IgD-negative memory B cell (primary cell): Measurements from ENCODE around the gene ITGAL. TPM values are rescaled to one million over a fixed set of nuclear protein-coding genes. Genes with fewer than 3 reads are reported as not detected.
"Not testable (repeated sequence)": the region's sequence is repeated elsewhere in the genome, so short reads cannot be mapped to it uniquely, and the experiment has no call there.

Experiments used
- H3K27ac Mint-ChIP-seq, 3 donors: one replicate each; pipeline ENCODE4 v1.8.0; 2020 to 2022; ENCODE audit warnings: mild to moderate bottlenecking in 3 of 3, mixed read lengths in 3 of 3, moderate library complexity in 1 of 3
- H3K27me3 Mint-ChIP-seq: one replicate; pipeline ENCODE4 v1.8.0; 2021; ENCODE audit warnings: mixed read lengths
- H3K36me3 Mint-ChIP-seq: one replicate; pipeline ENCODE4 v1.8.0; 2020; ENCODE audit warnings: mild to moderate bottlenecking, mixed read lengths
- H3K4me1 Mint-ChIP-seq, 3 donors: one replicate each; pipeline ENCODE4 v1.8.0; 2020 to 2022; ENCODE audit warnings: mixed read lengths in 3 of 3, mild to moderate bottlenecking in 1 of 3
- H3K4me3 Mint-ChIP-seq, 4 donors: one replicate each; pipeline ENCODE4 v1.8.0; 2020 to 2022; ENCODE audit warnings: mild to moderate bottlenecking in 4 of 4, mixed read lengths in 4 of 4, moderate library complexity in 3 of 4
- H3K9me3 Mint-ChIP-seq, 3 donors: one replicate each; pipeline ENCODE4 v1.8.0; 2020 to 2021; ENCODE audit warnings: mixed read lengths in 3 of 3, mild to moderate bottlenecking in 1 of 3
- polyA plus RNA-seq: library from polyadenylated mRNA; unstranded; fragments of 300-500 nt; fragmentation: Illumina TruSeq; gene quantifications from one replicate; pipeline ENCODE4 v1.2.3, GENCODE V29; 2021

Gene ITGAL
- polyA plus RNA-seq, 1 donor from 2014 or later: 51.9 TPM

GRCh38 chr16:30534368-30535105 lies 62.0 kb downstream of the ITGAL start, which contains the start of gene ZNF747:
TSS of gene ZNF747 (minus strand) at chr16:30534858. CDS start at chr16:30534679, 179 bp downstream.
- Mint-ChIP-seq H3K27me3 (no peaks in the 10 kb centered on the region), H3K4me3 (peak within 1 kb of the TSS; percentile 94 to 100 (median 98)), H3K9me3 (no peaks in the 10 kb centered on the region), H3K36me3 (peaks cover 1% of the 10 kb centered on the region), H3K27ac (peak within 1 kb of the TSS; percentile 96 to 99 (median 96)), H3K4me1 (peaks cover 9 to 18% (median 16%) of the 10 kb centered on the region in 3 donors)

- peak overlapping the region; percentile 94 to 100 (median 98) for H3K4me3 Mint-ChIP-seq
- H3K9me3 Mint-ChIP-seq: no peaks in the 10 kb centered on the region
These were observed 62.7 kb downstream of the ITGAL start for GRCh38 chr16:30535106-30535776.

GRCh38 chr16:30535777-30536190 lies 63.2 kb downstream of the ITGAL start:
- H3K9me3 Mint-ChIP-seq: no peaks in the 10 kb centered on the region
- H3K27ac Mint-ChIP-seq: peak overlapping the region; percentile 96 to 99 (median 96)
- H3K4me1 Mint-ChIP-seq: peaks cover 9 to 21% (median 16%) of the 10 kb centered on the region in 3 donors
- no peaks in the 10 kb centered on the region for H3K27me3 Mint-ChIP-seq
- H3K36me3 Mint-ChIP-seq: peaks cover 1% of the 10 kb centered on the region
- H3K4me3 Mint-ChIP-seq: peak overlapping the region; percentile 94 to 100 (median 98)

More at GRCh38 chr16:30535106-30535776, 62.7 kb downstream of the ITGAL start:
- Mint-ChIP-seq H3K27ac (peak overlapping the region; percentile 96 to 99 (median 96)), H3K4me1 (peaks cover 9 to 21% (median 16%) of the 10 kb centered on the region in 3 donors), H3K27me3 (no peaks in the 10 kb centered on the region), H3K36me3 (peaks cover 1% of the 10 kb centered on the region)

GRCh38 chr16:30536391-30537024 lies 64.0 kb downstream of the ITGAL start:
- H3K4me1 Mint-ChIP-seq: peaks cover 9 to 21% (median 16%) of the 10 kb centered on the region in 3 donors
- H3K36me3 Mint-ChIP-seq, H3K27me3 Mint-ChIP-seq, H3K9me3 Mint-ChIP-seq: not testable (repeated sequence)
- H3K27ac Mint-ChIP-seq: peak overlapping the region; percentile 96 to 99 (median 96)
- H3K4me3 Mint-ChIP-seq: peak overlapping the region in 3 of 4 donors; percentile 98 to 100 (median 99)

- peaks cover 1% of the 10 kb centered on the region for H3K36me3 Mint-ChIP-seq
- H3K4me3 Mint-ChIP-seq: no peak overlapping the region
- no peaks in the 10 kb centered on the region for H3K9me3 Mint-ChIP-seq
- H3K27me3 Mint-ChIP-seq: no peaks in the 10 kb centered on the region
- peaks cover 5 to 17% (median 16%) of the 10 kb centered on the region in 3 donors for H3K4me1 Mint-ChIP-seq
- no peak overlapping the region for H3K27ac Mint-ChIP-seq
These were observed 66.7 kb downstream of the ITGAL start for GRCh38 chr16:30539000-30539964.

- H3K27ac Mint-ChIP-seq, H3K4me3 Mint-ChIP-seq, H3K9me3 Mint-ChIP-seq, H3K36me3 Mint-ChIP-seq, H3K27me3 Mint-ChIP-seq: not testable (repeated sequence)
- H3K4me1 Mint-ChIP-seq: peaks cover 5 to 17% (median 12%) of the 10 kb centered on the region in 3 donors
These were observed 67.5 kb downstream of the ITGAL start for GRCh38 chr16:30539986-30540526.

GRCh38 chr16:30540916-30541464 lies 68.4 kb downstream of the ITGAL start:
- H3K4me1 Mint-ChIP-seq: peaks cover 4 to 14% (median 5%) of the 10 kb centered on the region in 3 donors
- H3K27me3 Mint-ChIP-seq, H3K9me3 Mint-ChIP-seq, H3K27ac Mint-ChIP-seq, H3K36me3 Mint-ChIP-seq: not testable (repeated sequence)
- H3K4me3 Mint-ChIP-seq: peak overlapping the region in 1 of 4 donors; percentile 46

GRCh38 chr16:30541502-30542329 lies 69.2 kb downstream of the ITGAL start:
- H3K4me3 Mint-ChIP-seq: no peak overlapping the region
- no peak overlapping the region for H3K27ac Mint-ChIP-seq
- H3K4me1 Mint-ChIP-seq: peaks cover 0 to 8% (median 1%) of the 10 kb centered on the region in 3 donors
- H3K27me3 Mint-ChIP-seq: no peaks in the 10 kb centered on the region
- no peaks in the 10 kb centered on the region for H3K9me3 Mint-ChIP-seq
- H3K36me3 Mint-ChIP-seq: peaks cover 1% of the 10 kb centered on the region

- Mint-ChIP-seq H3K27ac (no peak overlapping the region), H3K4me3 (no peak overlapping the region), H3K36me3 (no peaks in the 10 kb centered on the region), H3K9me3 (no peaks in the 10 kb centered on the region), H3K4me1 (peaks cover 0 to 4% (median 3%) of the 10 kb centered on the region in 3 donors), H3K27me3 (no peaks in the 10 kb centered on the region)
These were observed 70.5 kb downstream of the ITGAL start for GRCh38 chr16:30543067-30543466.

GRCh38 chr16:30546115-30546514 lies 73.6 kb downstream of the ITGAL start:
- Mint-ChIP-seq H3K4me3 (peak overlapping the region in 1 of 4 donors; percentile 6), H3K9me3 (no peaks in the 10 kb centered on the region), H3K27ac (no peak overlapping the region), H3K27me3 (no peaks in the 10 kb centered on the region), H3K4me1 (peaks cover 0 to 3% (median 1%) of the 10 kb centered on the region in 3 donors), H3K36me3 (no peaks in the 10 kb centered on the region)

- Mint-ChIP-seq H3K4me3 (no peak overlapping the region), H3K27me3 (no peaks in the 10 kb centered on the region), H3K36me3 (no peaks in the 10 kb centered on the region), H3K27ac (peak overlapping the region in 1 of 3 donors; percentile 8), H3K9me3 (no peaks in the 10 kb centered on the region), H3K4me1 (peaks cover 0 to 6% (median 5%) of the 10 kb centered on the region in 3 donors)
These were observed 76.1 kb downstream of the ITGAL start for GRCh38 chr16:30548416-30549253.

- no peaks in the 10 kb centered on the region for H3K9me3 Mint-ChIP-seq
- no peak overlapping the region for H3K4me3 Mint-ChIP-seq
- no peaks in the 10 kb centered on the region for H3K27me3 Mint-ChIP-seq
- peaks cover 0 to 11% (median 5%) of the 10 kb centered on the region in 3 donors for H3K4me1 Mint-ChIP-seq
- H3K27ac Mint-ChIP-seq: peak overlapping the region in 2 of 3 donors; percentile 42 to 83
- H3K36me3 Mint-ChIP-seq: no peaks in the 10 kb centered on the region
These were observed 79.2 kb downstream of the ITGAL start for GRCh38 chr16:30551781-30552180.
